SK-N-SH (cell line): ENCODE results near the gene GPAT2.
"Not testable (repeated sequence)": the region's sequence is repeated elsewhere in the genome, so short reads cannot be mapped to it uniquely, and the experiment has no call there.

ENCODE experiments used
- CHD2 ChIP-seq: fragments of 150-350 bp; IDR thresholded peaks from 2 replicates; pipeline ENCODE4 v1.6.1; 2018; ENCODE audit warnings: low read length; ENCODE audit not compliant: partially characterized antibody
- CTCF ChIP-seq: fragments of 200-600 bp; sonication (generic); IDR thresholded peaks from 2 replicates; pipeline ENCODE4 v1.6.1; 2017; ENCODE audit warnings: antibody characterized with exemption, mild to moderate bottlenecking, moderate library complexity
- EP300 ChIP-seq, 2 experiments: IDR thresholded peaks; 2 replicates each; pipeline versions ENCODE4 v1.4.0 to v1.6.1; 2012; ENCODE audit warnings: borderline replicate concordance in 1 of 2, low read depth in 1 of 2, low read length in 1 of 2
- EZH2phosphoT487 ChIP-seq: fragments of 200-600 bp; sonication (generic); IDR thresholded peaks from 2 replicates; pipeline ENCODE4 v1.6.1; 2017; ENCODE audit warnings: low read depth, mixed run types, mild to moderate bottlenecking, antibody characterized with exemption, moderate library complexity, borderline replicate concordance
- FOXJ3 ChIP-seq: sonication (generic); formaldehyde crosslinking; IDR thresholded peaks from 2 replicates; pipeline ENCODE4 v1.5.1; 2020; ENCODE audit warnings: mild to moderate bottlenecking, missing genetic modification reagents
- GABPA ChIP-seq: IDR thresholded peaks from 2 replicates; pipeline ENCODE4 v1.4.0; 2012; ENCODE audit warnings: low read depth, mild to moderate bottlenecking
- MAX ChIP-seq: IDR thresholded peaks from 2 replicates; pipeline ENCODE4 v1.4.0; 2012; ENCODE audit warnings: low read depth
- MXI1 ChIP-seq: IDR thresholded peaks from 2 replicates; pipeline ENCODE4 v1.6.1; 2012; ENCODE audit warnings: mild to moderate bottlenecking, low read depth, low read length, improper control_type of control experiment
- RAD21 ChIP-seq: IDR thresholded peaks from 2 replicates; pipeline ENCODE4 v1.6.1; 2012; ENCODE audit warnings: mild to moderate bottlenecking, low read length
- RCOR1 ChIP-seq: fragments of 150-350 bp; IDR thresholded peaks from 2 replicates; pipeline ENCODE4 v1.6.1; 2017; ENCODE audit warnings: antibody characterized with exemption, low read length
- RXRA ChIP-seq: IDR thresholded peaks from 2 replicates; pipeline ENCODE4 v1.4.0; 2012; ENCODE audit warnings: low read depth, mild to moderate bottlenecking, borderline replicate concordance
- SIN3A ChIP-seq: IDR thresholded peaks from 2 replicates; pipeline ENCODE4 v1.6.1; 2012; ENCODE audit warnings: low read depth, mild to moderate bottlenecking, low read length, moderate library complexity, borderline replicate concordance
- TAF1 ChIP-seq: IDR thresholded peaks from 2 replicates; pipeline ENCODE4 v1.6.1; 2012; ENCODE audit warnings: low read depth, mild to moderate bottlenecking, low read length, moderate library complexity, borderline replicate concordance

- not testable (repeated sequence) for TF ChIP-seq CTCF; CHD2; RAD21; RCOR1; MAX; TAF1; EZH2phosphoT487; GABPA; SIN3A; EP300 (IDR thresholded peaks at IDR 0.05; ENCODE audit: borderline replicate concordance in 1 of 2, low read depth in 1 of 2, low read length in 1 of 2); MXI1; RXRA; FOXJ3 (CRISPR knock-in tag)
Observed at GRCh38 chr2:96009833-96010232, 24.9 kb downstream of the GPAT2 start.
